ENCODE data around the gene HNRNPA1. TPM values are rescaled to one million over a fixed set of nuclear protein-coding genes. Genes with fewer than 3 reads are reported as not detected.
"Not testable (repeated sequence)": the region's sequence is repeated elsewhere in the genome, so short reads cannot be mapped to it uniquely, and the experiment has no call there.

Gene HNRNPA1
- total and polyA plus RNA-seq, 9 donors, result 442 to 2,692 (median 2,145) TPM

DNA sequence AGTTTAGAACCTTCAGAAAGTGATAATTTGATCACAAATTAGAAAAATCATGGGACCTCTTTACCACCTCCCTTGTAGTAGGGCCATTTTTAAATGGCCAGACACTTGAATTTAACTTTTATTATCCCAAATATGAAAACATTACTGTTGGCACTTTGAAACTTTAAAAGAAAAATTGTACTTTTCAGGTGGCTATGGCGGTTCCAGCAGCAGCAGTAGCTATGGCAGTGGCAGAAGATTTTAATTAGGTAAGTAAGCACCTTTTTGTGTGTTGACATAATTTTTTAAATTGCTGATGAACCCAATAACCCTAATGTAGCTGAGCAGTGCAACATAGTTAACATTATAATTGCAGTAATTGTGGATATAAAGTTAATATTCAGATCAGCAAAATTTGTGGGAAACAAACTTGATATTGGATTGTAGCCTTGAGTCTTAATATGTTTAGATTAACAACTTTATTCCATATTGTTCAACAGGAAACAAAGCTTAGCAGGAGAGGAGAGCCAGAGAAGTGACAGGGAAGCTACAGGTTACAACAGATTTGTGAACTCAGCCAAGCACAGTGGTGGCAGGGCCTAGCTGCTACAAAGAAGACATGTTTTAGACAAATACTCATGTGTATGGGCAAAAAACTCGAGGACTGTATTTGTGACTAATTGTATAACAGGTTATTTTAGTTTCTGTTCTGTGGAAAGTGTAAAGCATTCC, 3.7 kb downstream of the HNRNPA1 start:
- not testable (repeated sequence) for H3K4me3 ChIP-seq (ENCODE audit: low read length); DNase-seq; H3K27ac ChIP-seq (ENCODE audit: low read length); H3K27me3 ChIP-seq (ENCODE audit: control insufficient read depth, insufficient read depth, low read length); H3K9me3 ChIP-seq (replicated peaks; ENCODE audit: control insufficient read depth, low read depth, low read length)
- peaks cover 56% of the 10 kb centered on the region for H3K36me3 ChIP-seq (ENCODE audit: control insufficient read depth, insufficient read depth, low read length)
- peaks cover 33% of the 10 kb centered on the region for H3K4me1 ChIP-seq (ENCODE audit: control insufficient read depth, insufficient read depth, low read length)
- no CpG with 5 or more reads among the region's 2 CpGs for WGBS (ENCODE audit: insufficient coverage)

DNA sequence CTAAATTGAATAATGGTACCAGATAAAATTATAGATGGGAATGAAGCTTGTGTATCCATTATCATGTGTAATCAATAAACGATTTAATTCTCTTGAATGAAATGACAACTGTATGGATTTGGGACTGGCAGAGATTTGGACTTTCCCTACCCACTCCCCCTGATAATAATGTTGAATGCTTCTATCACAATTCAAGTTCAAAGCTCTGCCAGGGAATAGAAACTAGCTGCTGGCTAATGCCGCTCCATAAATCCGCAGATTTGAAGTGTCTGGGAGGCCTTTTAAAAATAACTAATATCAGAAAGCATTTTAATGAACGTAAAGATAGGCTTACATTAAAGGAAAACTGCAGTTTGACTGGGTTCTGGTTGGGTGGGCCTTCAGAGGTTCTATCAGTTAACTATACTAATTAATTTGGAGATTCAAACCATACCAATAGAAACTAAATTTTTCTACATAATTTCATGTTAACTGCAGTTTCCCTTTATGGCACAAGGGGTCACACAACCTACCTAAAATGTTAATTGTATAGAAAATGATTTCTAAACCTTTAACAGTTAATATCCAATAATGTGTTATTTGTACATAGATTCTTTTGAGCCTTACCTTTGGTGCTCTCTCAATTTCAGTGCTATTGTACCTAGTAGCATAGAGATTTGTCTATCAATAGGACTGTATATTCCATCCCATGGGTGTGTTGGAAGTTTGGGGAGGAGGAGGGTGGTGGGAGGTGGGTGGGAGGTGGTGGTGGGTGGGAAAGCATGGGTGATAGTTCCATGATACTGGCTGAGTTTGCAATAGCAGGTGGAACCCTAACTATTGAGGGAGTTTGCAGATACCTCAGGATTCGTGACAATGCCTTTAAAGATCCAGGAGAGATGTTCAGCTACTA, 4.9 kb downstream of the HNRNPA1 start:
- Histone ChIP-seq H3K4me1 (ENCODE audit: control insufficient read depth, insufficient read depth, low read length) (peaks cover 33% of the 10 kb centered on the region), H3K9me3 (replicated peaks; ENCODE audit: control insufficient read depth, low read depth, low read length) (no peaks in the 10 kb centered on the region), H3K27me3 (ENCODE audit: control insufficient read depth, insufficient read depth, low read length) (no peaks in the 10 kb centered on the region), H3K36me3 (ENCODE audit: control insufficient read depth, insufficient read depth, low read length) (peaks cover 56% of the 10 kb centered on the region), H3K27ac (ENCODE audit: low read length) (no peak overlapping the region), H3K4me3 (ENCODE audit: low read length) (no peak overlapping the region)
- 42% methylated on average over 1 of the region's 5 CpGs for WGBS (ENCODE audit: insufficient coverage)
- DNase-seq, result no peak

DNA sequence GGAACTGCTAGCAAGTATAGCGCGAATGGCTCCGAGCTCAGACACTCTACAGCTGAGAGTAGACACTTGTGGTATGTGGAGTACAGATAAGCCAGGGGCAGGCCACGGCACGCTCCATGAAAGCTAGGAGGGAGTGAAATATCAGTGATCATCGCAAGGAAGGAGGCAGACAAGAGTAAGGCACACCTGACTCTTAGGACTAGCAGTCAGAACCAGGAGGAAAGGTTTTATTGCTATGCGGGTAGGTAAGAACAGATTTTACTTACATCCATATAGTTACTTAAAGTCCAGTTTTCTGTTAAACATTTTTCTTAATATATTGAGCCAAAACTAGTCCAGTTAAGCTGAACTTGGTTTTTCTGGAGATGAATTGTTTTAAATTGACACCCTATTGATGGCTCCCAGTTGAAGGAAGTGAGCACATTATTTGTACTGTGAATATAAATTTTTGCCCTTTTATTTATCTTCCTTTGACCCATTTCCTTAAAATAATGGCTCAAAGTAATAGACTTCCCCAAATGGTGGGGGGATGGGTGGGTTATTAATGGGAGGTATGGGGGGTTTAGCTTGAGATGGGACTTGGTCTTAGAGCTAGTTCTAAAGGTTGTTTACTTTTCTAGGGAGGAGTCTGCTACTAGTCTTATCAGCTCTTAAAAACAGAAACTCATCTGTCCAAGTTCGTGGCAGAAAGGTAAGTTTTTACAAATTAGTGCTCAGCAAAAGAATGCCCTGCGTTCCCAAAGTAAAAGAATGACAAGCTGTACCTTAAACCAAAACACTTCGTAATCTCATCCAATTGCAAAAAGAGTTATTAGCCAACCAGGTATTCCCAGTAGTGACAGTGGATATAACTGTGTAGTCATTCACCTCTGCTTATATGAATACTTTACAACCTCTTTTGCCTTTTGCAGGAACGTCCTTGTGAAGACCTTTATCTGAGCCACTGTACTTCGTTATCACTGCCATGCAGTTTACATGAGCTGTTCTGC, 5.8 kb downstream of the HNRNPA1 start:
- peaks cover 55% of the 10 kb centered on the region for H3K36me3 ChIP-seq (ENCODE audit: control insufficient read depth, insufficient read depth, low read length)
- no peaks in the 10 kb centered on the region for H3K27me3 ChIP-seq (ENCODE audit: control insufficient read depth, insufficient read depth, low read length)
- no peaks in the 10 kb centered on the region for H3K9me3 ChIP-seq (replicated peaks; ENCODE audit: control insufficient read depth, low read depth, low read length)
- H3K27ac ChIP-seq (ENCODE audit: low read length), result peak overlapping the region; percentile 22
- WGBS (ENCODE audit: insufficient coverage), result 62% methylated on average over 3 of the region's 12 CpGs
- no peak overlapping the region for H3K4me3 ChIP-seq (ENCODE audit: low read length)
- DNase-seq, result no peak
- H3K4me1 ChIP-seq (ENCODE audit: control insufficient read depth, insufficient read depth, low read length), result peaks cover 33% of the 10 kb centered on the region

- DNase-seq, result peak; percentile 86
- peaks cover 26% of the 10 kb centered on the region for H3K4me1 ChIP-seq (ENCODE audit: control insufficient read depth, insufficient read depth, low read length)
These were observed 7.0 kb downstream of the HNRNPA1 start for GRCh38 chr12:54287261-54288157.

GRCh38 chr12:54292083-54292930, 11.8 kb downstream of the HNRNPA1 start:
- no peak overlapping the region for H3K4me3 ChIP-seq (ENCODE audit: low read length)
- H3K4me1 ChIP-seq (ENCODE audit: control insufficient read depth, insufficient read depth, low read length), result peaks cover 4% of the 10 kb centered on the region
- H3K27me3 ChIP-seq (ENCODE audit: control insufficient read depth, insufficient read depth, low read length), result no peaks in the 10 kb centered on the region
- no peak for DNase-seq
- peaks cover 11% of the 10 kb centered on the region for H3K36me3 ChIP-seq (ENCODE audit: control insufficient read depth, insufficient read depth, low read length)
- WGBS (ENCODE audit: insufficient coverage), result 89% methylated on average over 25 of the region's 30 CpGs
- no peak overlapping the region for H3K27ac ChIP-seq (ENCODE audit: low read length)
- H3K9me3 ChIP-seq (replicated peaks; ENCODE audit: control insufficient read depth, low read depth, low read length), result no peaks in the 10 kb centered on the region

More at GRCh38 chr12:54287261-54288157, 7.0 kb downstream of the HNRNPA1 start:
- Histone ChIP-seq H3K4me3 (ENCODE audit: low read length) (no peak overlapping the region), H3K27ac (ENCODE audit: low read length) (peak overlapping the region; percentile 9), H3K27me3 (ENCODE audit: control insufficient read depth, insufficient read depth, low read length) (no peaks in the 10 kb centered on the region), H3K9me3 (replicated peaks; ENCODE audit: control insufficient read depth, low read depth, low read length) (no peaks in the 10 kb centered on the region), H3K36me3 (ENCODE audit: control insufficient read depth, insufficient read depth, low read length) (peaks cover 45% of the 10 kb centered on the region)
- 71% methylated on average over 5 of the region's 8 CpGs for WGBS (ENCODE audit: insufficient coverage)

- Histone ChIP-seq H3K27me3 (ENCODE audit: control insufficient read depth, insufficient read depth, low read length) (peaks cover 2% of the 10 kb centered on the region), H3K4me1 (ENCODE audit: control insufficient read depth, insufficient read depth, low read length) (no peaks in the 10 kb centered on the region), H3K27ac (ENCODE audit: low read length) (no peak overlapping the region), H3K36me3 (ENCODE audit: control insufficient read depth, insufficient read depth, low read length) (peaks cover 5% of the 10 kb centered on the region), H3K9me3 (replicated peaks; ENCODE audit: control insufficient read depth, low read depth, low read length) (no peaks in the 10 kb centered on the region), H3K4me3 (ENCODE audit: low read length) (no peak overlapping the region)
- 96% methylated on average over 5 of the region's 7 CpGs for WGBS (ENCODE audit: insufficient coverage)
- DNase-seq, result no peak
These were observed 12.4 kb downstream of the HNRNPA1 start for GRCh38 chr12:54292931-54293241.

GRCh38 chr12:54294152-54294952, 13.8 kb downstream of the HNRNPA1 start:
- H3K9me3 ChIP-seq (replicated peaks; ENCODE audit: control insufficient read depth, low read depth, low read length), result no peaks in the 10 kb centered on the region
- WGBS (ENCODE audit: insufficient coverage), result 69% methylated on average over 2 of the region's 9 CpGs
- H3K27ac ChIP-seq (ENCODE audit: low read length), result no peak overlapping the region
- H3K36me3 ChIP-seq (ENCODE audit: control insufficient read depth, insufficient read depth, low read length), result no peaks in the 10 kb centered on the region
- DNase-seq, result no peak
- H3K4me3 ChIP-seq (ENCODE audit: low read length), result no peak overlapping the region
- no peaks in the 10 kb centered on the region for H3K4me1 ChIP-seq (ENCODE audit: control insufficient read depth, insufficient read depth, low read length)
- H3K27me3 ChIP-seq (ENCODE audit: control insufficient read depth, insufficient read depth, low read length), result peaks cover 8% of the 10 kb centered on the region

DNA sequence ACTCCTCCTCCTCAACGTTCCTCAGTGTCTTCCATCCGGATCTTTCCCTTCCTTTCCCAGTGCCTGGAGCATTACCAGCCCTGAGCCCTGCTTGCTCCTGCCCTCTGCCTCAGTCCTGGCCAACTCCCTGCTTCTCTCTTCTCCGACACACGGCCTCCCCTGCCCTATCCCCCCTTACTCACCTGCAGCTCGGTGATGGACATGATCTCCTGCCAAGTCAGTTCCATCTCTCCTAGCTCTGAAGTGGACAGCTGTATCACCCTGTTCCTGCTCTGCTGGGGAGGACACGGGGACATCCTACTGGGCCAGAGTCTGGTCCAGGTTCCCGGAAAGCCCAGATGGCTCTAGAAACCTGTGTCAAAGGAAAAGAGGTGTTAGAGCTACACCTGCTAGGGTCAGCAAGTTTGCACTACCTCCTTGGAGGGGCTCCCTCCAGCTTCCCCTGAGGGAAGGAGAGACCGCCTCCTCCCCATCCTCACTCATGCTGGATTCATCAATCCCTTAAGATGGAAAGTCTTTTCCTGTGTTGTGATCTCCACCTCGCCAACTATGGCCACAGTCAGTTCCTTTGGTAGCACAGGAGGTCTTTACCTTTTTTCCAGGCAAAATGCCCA, 14.5 kb downstream of the HNRNPA1 start:
- 71% methylated on average over 7 of the region's 9 CpGs for WGBS (ENCODE audit: insufficient coverage)
- Histone ChIP-seq H3K27me3 (ENCODE audit: control insufficient read depth, insufficient read depth, low read length) (peaks cover 13% of the 10 kb centered on the region), H3K27ac (ENCODE audit: low read length) (no peak overlapping the region), H3K4me1 (ENCODE audit: control insufficient read depth, insufficient read depth, low read length) (peaks cover 2% of the 10 kb centered on the region), H3K9me3 (replicated peaks; ENCODE audit: control insufficient read depth, low read depth, low read length) (no peaks in the 10 kb centered on the region), H3K4me3 (ENCODE audit: low read length) (no peak overlapping the region), H3K36me3 (ENCODE audit: control insufficient read depth, insufficient read depth, low read length) (no peaks in the 10 kb centered on the region)
- DNase-seq, result no peak

All from muscle of leg (tissue), 11 donors.